HEK293 (cell line): ENCODE results near the gene PIP4K2B.
A peak's percentile ranks its signal among the peaks of the same experiment; 100 is the strongest.

Experiments used
- EGR2 ChIP-seq: fragments of 450-650 bp; formaldehyde crosslinking; IDR thresholded peaks from 2 replicates; pipeline ENCODE4 v1.5.1; 2016; ENCODE audit warnings: low read depth, missing biosample characterization, missing genetic modification characterization
- GLI2 ChIP-seq: fragments of 450-650 bp; formaldehyde crosslinking; IDR thresholded peaks from 2 replicates; pipeline ENCODE4; 2017; ENCODE audit warnings: missing biosample characterization, missing genetic modification characterization, low read depth, borderline replicate concordance
- HOXA7 ChIP-seq: sonication (generic); formaldehyde crosslinking; IDR thresholded peaks from 2 replicates; pipeline ENCODE4 v1.8.1; 2022; ENCODE audit warnings: missing genetic modification reagents, borderline replicate concordance
- HOXC10 ChIP-seq: sonication (generic); formaldehyde crosslinking; IDR thresholded peaks from 2 replicates; pipeline ENCODE4 v1.8.1; 2023; ENCODE audit warnings: mild to moderate bottlenecking, missing genetic modification reagents
- KLF8 ChIP-seq: fragments of 450-650 bp; formaldehyde crosslinking; IDR thresholded peaks from 2 replicates; pipeline ENCODE4 v1.5.1; 2016; ENCODE audit warnings: missing biosample characterization, missing genetic modification characterization
- MYNN ChIP-seq: fragments of 450-650 bp; formaldehyde crosslinking; IDR thresholded peaks from 2 replicates; pipeline ENCODE4 v1.5.1; 2016; ENCODE audit warnings: missing biosample characterization, missing genetic modification characterization, borderline replicate concordance
- RBAK ChIP-seq: fragments of 450-650 bp; formaldehyde crosslinking; IDR thresholded peaks from 2 replicates; pipeline ENCODE4 v1.5.1; 2016; ENCODE audit warnings: missing biosample characterization, missing genetic modification characterization
- SETDB1 ChIP-seq: IDR thresholded peaks from one replicate; pipeline ENCODE4 v1.6.1; 2017; ENCODE audit warnings: mild to moderate bottlenecking, low read length, moderate library complexity, mixed read lengths; ENCODE audit not compliant: insufficient read length
- YY1 ChIP-seq: fragments of 450-650 bp; formaldehyde crosslinking; IDR thresholded peaks from 2 replicates; pipeline ENCODE4 v1.5.1; 2018; ENCODE audit warnings: missing biosample characterization, missing genetic modification characterization
- ZBTB48 ChIP-seq: fragments of 450-650 bp; formaldehyde crosslinking; IDR thresholded peaks from 2 replicates; pipeline ENCODE4 v1.5.1; 2016; ENCODE audit warnings: missing biosample characterization, missing genetic modification characterization
- ZNF112 ChIP-seq: fragments of 450-650 bp; formaldehyde crosslinking; IDR thresholded peaks from 2 replicates; pipeline ENCODE4 v1.5.0; 2017; ENCODE audit warnings: missing biosample characterization, missing genetic modification characterization
- ZNF133 ChIP-seq: fragments of 450-650 bp; formaldehyde crosslinking; IDR thresholded peaks from 2 replicates; pipeline ENCODE4 v1.5.1; 2016; ENCODE audit warnings: missing biosample characterization, missing genetic modification characterization
- ZNF18 ChIP-seq: fragments of 450-650 bp; formaldehyde crosslinking; IDR thresholded peaks from 2 replicates; pipeline ENCODE4 v1.5.1; 2016; ENCODE audit warnings: missing biosample characterization, missing genetic modification characterization
- ZNF23 ChIP-seq: fragments of 450-650 bp; formaldehyde crosslinking; IDR thresholded peaks from 2 replicates; pipeline ENCODE4 v1.5.1; 2016; ENCODE audit warnings: missing biosample characterization, missing genetic modification characterization, borderline replicate concordance
- ZNF341 ChIP-seq: fragments of 450-650 bp; formaldehyde crosslinking; IDR thresholded peaks from 2 replicates; pipeline ENCODE4; 2016; ENCODE audit warnings: low read depth, missing biosample characterization, missing genetic modification characterization
- ZNF433 ChIP-seq: fragments of 450-650 bp; formaldehyde crosslinking; IDR thresholded peaks from 2 replicates; pipeline ENCODE4 v1.5.1; 2016; ENCODE audit warnings: missing biosample characterization, missing genetic modification characterization, low read depth
- ZNF513 ChIP-seq: fragments of 450-650 bp; IDR thresholded peaks from 2 replicates; pipeline ENCODE4 v1.5.1; 2018; ENCODE audit warnings: missing biosample characterization, missing genetic modification characterization
- ZNF544 ChIP-seq: fragments of 450-650 bp; formaldehyde crosslinking; IDR thresholded peaks from 2 replicates; pipeline ENCODE4 v1.5.0; 2017; ENCODE audit warnings: missing biosample characterization, missing genetic modification characterization
- ZNF701 ChIP-seq: fragments of 450-650 bp; formaldehyde crosslinking; IDR thresholded peaks from 2 replicates; pipeline ENCODE4 v1.5.1; 2016; ENCODE audit warnings: missing biosample characterization, missing genetic modification characterization
- TF ChIP-seq, protein P1 (sequence below): fragments of 450-650 bp; formaldehyde crosslinking; IDR thresholded peaks from 2 replicates; pipeline ENCODE4 v1.5.1; 2016; ENCODE audit warnings: missing biosample characterization, missing genetic modification characterization, borderline replicate concordance
- TF ChIP-seq, protein P2 (sequence below): fragments of 450-650 bp; formaldehyde crosslinking; IDR thresholded peaks from 2 replicates; pipeline ENCODE4 v1.5.1; 2016; ENCODE audit warnings: missing biosample characterization, missing genetic modification characterization, borderline replicate concordance
- TF ChIP-seq, protein P3 (sequence below): sonication (generic); formaldehyde crosslinking; IDR thresholded peaks from 2 replicates; pipeline ENCODE4 v1.8.1; 2022; ENCODE audit warnings: mild to moderate bottlenecking, moderate library complexity, missing genetic modification reagents
- TF ChIP-seq, protein P4 (sequence below): fragments of 450-650 bp; formaldehyde crosslinking; IDR thresholded peaks from 2 replicates; pipeline ENCODE4 v1.5.1; 2016; ENCODE audit warnings: missing biosample characterization, missing genetic modification characterization
- TF ChIP-seq, protein P5 (sequence below): fragments of 450-650 bp; formaldehyde crosslinking; IDR thresholded peaks from 2 replicates; pipeline ENCODE4 v1.5.1; 2016; ENCODE audit warnings: missing biosample characterization, missing genetic modification characterization, low read depth

The PIP4K2B gene

DNA sequence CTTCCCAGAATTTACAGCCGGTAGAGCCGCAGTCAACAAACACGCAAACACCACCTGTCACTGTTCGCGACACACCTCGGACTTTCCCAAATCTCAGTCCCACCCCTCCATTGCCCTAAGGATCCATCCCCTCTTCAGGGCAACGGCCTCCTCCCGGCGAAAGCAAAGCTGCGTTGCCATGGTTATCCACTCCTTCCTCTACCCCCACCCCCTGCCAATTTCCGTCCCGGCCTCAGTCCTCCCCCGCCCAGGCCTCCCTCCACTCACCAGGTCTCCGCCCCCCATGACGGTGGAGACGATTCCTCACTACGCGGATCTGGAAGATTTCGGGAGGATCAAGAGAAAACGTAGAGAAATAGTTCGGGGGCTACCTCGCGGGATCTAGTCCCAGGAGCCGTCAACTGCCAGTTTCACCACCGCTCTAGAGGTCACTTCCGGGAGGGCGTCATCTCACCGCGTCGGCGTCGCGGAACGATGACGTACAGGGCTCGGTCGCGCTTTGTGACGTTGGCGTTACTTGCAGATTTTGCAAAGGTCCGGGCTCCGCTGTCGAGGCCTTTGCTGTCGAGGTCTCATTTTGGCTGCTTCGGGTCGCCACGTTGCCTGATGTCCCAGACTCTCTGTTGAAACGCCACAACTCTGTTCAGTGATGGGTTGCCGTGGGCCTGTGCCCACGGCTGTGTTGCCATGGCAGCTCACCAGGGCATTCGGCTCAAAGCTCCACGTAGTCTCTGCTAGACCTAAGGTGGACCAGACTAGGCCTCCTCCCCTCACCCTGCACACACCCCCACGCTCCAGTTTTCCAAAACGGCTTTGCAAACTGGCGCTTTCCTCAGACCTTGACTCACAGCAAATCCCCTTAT lies 25.8 kb upstream of the PIP4K2B start, which contains the start of gene CWC25 (continued):
- TF ChIP-seq, protein P1, sequence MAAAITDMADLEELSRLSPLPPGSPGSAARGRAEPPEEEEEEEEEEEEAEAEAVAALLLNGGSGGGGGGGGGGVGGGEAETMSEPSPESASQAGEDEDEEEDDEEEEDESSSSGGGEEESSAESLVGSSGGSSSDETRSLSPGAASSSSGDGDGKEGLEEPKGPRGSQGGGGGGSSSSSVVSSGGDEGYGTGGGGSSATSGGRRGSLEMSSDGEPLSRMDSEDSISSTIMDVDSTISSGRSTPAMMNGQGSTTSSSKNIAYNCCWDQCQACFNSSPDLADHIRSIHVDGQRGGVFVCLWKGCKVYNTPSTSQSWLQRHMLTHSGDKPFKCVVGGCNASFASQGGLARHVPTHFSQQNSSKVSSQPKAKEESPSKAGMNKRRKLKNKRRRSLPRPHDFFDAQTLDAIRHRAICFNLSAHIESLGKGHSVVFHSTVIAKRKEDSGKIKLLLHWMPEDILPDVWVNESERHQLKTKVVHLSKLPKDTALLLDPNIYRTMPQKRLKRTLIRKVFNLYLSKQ: no peak
- TF ChIP-seq KLF8: peak; percentile 93
- TF ChIP-seq, protein P2, sequence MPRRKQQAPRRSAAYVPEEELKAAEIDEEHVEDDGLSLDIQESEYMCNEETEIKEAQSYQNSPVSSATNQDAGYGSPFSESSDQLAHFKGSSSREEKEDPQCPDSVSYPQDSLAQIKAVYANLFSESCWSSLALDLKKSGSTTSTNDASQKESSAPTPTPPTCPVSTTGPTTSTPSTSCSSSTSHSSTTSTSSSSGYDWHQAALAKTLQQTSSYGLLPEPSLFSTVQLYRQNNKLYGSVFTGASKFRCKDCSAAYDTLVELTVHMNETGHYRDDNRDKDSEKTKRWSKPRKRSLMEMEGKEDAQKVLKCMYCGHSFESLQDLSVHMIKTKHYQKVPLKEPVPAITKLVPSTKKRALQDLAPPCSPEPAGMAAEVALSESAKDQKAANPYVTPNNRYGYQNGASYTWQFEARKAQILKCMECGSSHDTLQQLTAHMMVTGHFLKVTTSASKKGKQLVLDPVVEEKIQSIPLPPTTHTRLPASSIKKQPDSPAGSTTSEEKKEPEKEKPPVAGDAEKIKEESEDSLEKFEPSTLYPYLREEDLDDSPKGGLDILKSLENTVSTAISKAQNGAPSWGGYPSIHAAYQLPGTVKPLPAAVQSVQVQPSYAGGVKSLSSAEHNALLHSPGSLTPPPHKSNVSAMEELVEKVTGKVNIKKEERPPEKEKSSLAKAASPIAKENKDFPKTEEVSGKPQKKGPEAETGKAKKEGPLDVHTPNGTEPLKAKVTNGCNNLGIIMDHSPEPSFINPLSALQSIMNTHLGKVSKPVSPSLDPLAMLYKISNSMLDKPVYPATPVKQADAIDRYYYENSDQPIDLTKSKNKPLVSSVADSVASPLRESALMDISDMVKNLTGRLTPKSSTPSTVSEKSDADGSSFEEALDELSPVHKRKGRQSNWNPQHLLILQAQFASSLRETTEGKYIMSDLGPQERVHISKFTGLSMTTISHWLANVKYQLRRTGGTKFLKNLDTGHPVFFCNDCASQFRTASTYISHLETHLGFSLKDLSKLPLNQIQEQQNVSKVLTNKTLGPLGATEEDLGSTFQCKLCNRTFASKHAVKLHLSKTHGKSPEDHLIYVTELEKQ (tag by site-specific recombination): peak; percentile 66; the same call in 1 of the 2 replicates
- TF ChIP-seq HOXA7 (CRISPR knock-in tag): no peak
- peak; percentile 98 for TF ChIP-seq ZNF341 (tag by site-specific recombination)
- TF ChIP-seq ZNF433 (tag by site-specific recombination): no peak
- TF ChIP-seq ZNF133 (tag by site-specific recombination): no peak
- no peak for TF ChIP-seq ZNF112 (tag by site-specific recombination)
- no peak for TF ChIP-seq ZNF701 (tag by site-specific recombination)
- TF ChIP-seq, protein P3, sequence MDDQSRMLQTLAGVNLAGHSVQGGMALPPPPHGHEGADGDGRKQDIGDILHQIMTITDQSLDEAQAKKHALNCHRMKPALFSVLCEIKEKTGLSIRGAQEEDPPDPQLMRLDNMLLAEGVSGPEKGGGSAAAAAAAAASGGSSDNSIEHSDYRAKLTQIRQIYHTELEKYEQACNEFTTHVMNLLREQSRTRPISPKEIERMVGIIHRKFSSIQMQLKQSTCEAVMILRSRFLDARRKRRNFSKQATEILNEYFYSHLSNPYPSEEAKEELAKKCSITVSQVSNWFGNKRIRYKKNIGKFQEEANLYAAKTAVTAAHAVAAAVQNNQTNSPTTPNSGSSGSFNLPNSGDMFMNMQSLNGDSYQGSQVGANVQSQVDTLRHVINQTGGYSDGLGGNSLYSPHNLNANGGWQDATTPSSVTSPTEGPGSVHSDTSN (CRISPR knock-in tag): peak; percentile 46; the same call in 1 of the 2 replicates
- TF ChIP-seq YY1 (tag by site-specific recombination): peak; percentile 74; the same call in 1 of the 2 replicates
- no peak for TF ChIP-seq SETDB1
- no peak; the same call in none of the 2 replicates for TF ChIP-seq EGR2 (tag by site-specific recombination)
- TF ChIP-seq ZNF513 (tag by site-specific recombination): no peak
- peak; percentile 88; the same call in 1 of the 2 replicates for TF ChIP-seq HOXC10 (CRISPR knock-in tag)
- TF ChIP-seq, protein P4, sequence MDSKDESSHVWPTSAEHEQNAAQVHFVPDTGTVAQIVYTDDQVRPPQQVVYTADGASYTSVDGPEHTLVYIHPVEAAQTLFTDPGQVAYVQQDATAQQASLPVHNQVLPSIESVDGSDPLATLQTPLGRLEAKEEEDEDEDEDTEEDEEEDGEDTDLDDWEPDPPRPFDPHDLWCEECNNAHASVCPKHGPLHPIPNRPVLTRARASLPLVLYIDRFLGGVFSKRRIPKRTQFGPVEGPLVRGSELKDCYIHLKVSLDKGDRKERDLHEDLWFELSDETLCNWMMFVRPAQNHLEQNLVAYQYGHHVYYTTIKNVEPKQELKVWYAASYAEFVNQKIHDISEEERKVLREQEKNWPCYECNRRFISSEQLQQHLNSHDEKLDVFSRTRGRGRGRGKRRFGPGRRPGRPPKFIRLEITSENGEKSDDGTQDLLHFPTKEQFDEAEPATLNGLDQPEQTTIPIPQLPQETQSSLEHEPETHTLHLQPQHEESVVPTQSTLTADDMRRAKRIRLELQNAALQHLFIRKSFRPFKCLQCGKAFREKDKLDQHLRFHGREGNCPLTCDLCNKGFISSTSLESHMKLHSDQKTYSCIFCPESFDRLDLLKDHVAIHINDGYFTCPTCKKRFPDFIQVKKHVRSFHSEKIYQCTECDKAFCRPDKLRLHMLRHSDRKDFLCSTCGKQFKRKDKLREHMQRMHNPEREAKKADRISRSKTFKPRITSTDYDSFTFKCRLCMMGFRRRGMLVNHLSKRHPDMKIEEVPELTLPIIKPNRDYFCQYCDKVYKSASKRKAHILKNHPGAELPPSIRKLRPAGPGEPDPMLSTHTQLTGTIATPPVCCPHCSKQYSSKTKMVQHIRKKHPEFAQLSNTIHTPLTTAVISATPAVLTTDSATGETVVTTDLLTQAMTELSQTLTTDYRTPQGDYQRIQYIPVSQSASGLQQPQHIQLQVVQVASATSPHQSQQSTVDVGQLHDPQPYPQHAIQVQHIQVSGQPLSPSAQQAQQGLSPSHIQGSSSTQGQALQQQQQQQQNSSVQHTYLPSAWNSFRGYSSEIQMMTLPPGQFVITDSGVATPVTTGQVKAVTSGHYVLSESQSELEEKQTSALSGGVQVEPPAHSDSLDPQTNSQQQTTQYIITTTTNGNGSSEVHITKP (tag by site-specific recombination): peak; percentile 47
- TF ChIP-seq RBAK (tag by site-specific recombination): no peak
- TF ChIP-seq, protein P5, sequence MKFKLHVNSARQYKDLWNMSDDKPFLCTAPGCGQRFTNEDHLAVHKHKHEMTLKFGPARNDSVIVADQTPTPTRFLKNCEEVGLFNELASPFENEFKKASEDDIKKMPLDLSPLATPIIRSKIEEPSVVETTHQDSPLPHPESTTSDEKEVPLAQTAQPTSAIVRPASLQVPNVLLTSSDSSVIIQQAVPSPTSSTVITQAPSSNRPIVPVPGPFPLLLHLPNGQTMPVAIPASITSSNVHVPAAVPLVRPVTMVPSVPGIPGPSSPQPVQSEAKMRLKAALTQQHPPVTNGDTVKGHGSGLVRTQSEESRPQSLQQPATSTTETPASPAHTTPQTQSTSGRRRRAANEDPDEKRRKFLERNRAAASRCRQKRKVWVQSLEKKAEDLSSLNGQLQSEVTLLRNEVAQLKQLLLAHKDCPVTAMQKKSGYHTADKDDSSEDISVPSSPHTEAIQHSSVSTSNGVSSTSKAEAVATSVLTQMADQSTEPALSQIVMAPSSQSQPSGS (tag by site-specific recombination): peak; percentile 97
- no peak for TF ChIP-seq ZBTB48
- no peak for TF ChIP-seq ZNF18 (tag by site-specific recombination)
- no peak for TF ChIP-seq ZNF544
- no peak for TF ChIP-seq ZNF23 (tag by site-specific recombination)
- TF ChIP-seq GLI2: no peak
- no peak; the same call in 1 of the 2 replicates for TF ChIP-seq MYNN
